K562 (cell line): ENCODE data around the gene PYDC1. TPM values are rescaled to one million over a fixed set of nuclear protein-coding genes. Genes with fewer than 3 reads are reported as not detected.
A peak's percentile ranks its signal among the peaks of the same experiment; 100 is the strongest.

Experiments
- CBX2 ChIP-seq: fragments of 200-600 bp; sonication (generic); IDR thresholded peaks from one replicate; pipeline ENCODE4 v1.6.1; 2012; ENCODE audit warnings: mild to moderate bottlenecking, low read length, inconsistent platforms; ENCODE audit not compliant: insufficient read depth, poor library complexity, severe bottlenecking
- KDM5B ChIP-seq: fragments of 200-600 bp; sonication (generic); IDR thresholded peaks from 2 replicates; pipeline ENCODE4 v1.6.1; 2012; ENCODE audit warnings: low read depth, mild to moderate bottlenecking, moderate library complexity, low read length, control low read depth, inconsistent platforms; ENCODE audit not compliant: insufficient replicate concordance
- KHSRP ChIP-seq: fragments of 450-650 bp; IDR thresholded peaks from 2 replicates; pipeline ENCODE4 v1.6.1; 2017
- KLF6 ChIP-seq: fragments of 250-450 bp; sonication (Bioruptor Pico); IDR thresholded peaks from 2 replicates; pipeline ENCODE4 v1.4.0; 2020; ENCODE audit warnings: mild to moderate bottlenecking, moderate library complexity, borderline replicate concordance
- LARP7 ChIP-seq: fragments of 450-650 bp; IDR thresholded peaks from 2 replicates; pipeline ENCODE4 v1.6.1; 2016
- NONO ChIP-seq, 2 experiments: fragments of 200-400 bp in 1 of 2; fragments of 450-650 bp in 1 of 2; formaldehyde crosslinking in 1 of 2; IDR thresholded peaks; 2 replicates each; pipeline ENCODE4 v1.6.1; 2017; ENCODE audit warnings: low read depth in 2 of 2, mild to moderate bottlenecking in 2 of 2, moderate library complexity in 2 of 2, low read length in 1 of 2
- SIRT6 ChIP-seq: IDR thresholded peaks from one replicate; pipeline ENCODE4 v1.6.1; 2012; ENCODE audit warnings: low read depth, mild to moderate bottlenecking, control low read depth, inconsistent platforms, low read length, moderate library complexity
- SOX6 ChIP-seq: fragments of 450-650 bp; IDR thresholded peaks from 2 replicates; pipeline ENCODE4 v1.6.1; 2014; ENCODE audit warnings: mild to moderate bottlenecking
- ZBTB1 ChIP-seq: sonication (generic); formaldehyde crosslinking; IDR thresholded peaks from 2 replicates; pipeline ENCODE4 v1.8.1; 2023; ENCODE audit warnings: missing genetic modification reagents, low read depth, mild to moderate bottlenecking, borderline replicate concordance
- ZBTB7A ChIP-seq: IDR thresholded peaks from 2 replicates; pipeline ENCODE4 v1.6.1; 2011; ENCODE audit warnings: low read depth, mild to moderate bottlenecking, low read length, moderate library complexity, borderline replicate concordance; ENCODE audit not compliant: control insufficient read depth
- polyA plus RNA-seq, 8 experiments: library from polyadenylated mRNA; depleted of rRNA in 4 of 8; stranded (reverse) in 5 of 8; unstranded in 3 of 8; fragments of >200 nt; fragmentation: Nextera tagmentation in 2 of 8; fragmentation: Illumina TruSeq in 1 of 8; extraction: Ambion mirVana in 2 of 8; extraction: Trizol in 1 of 8; gene quantifications; 2 replicates each; pipeline versions ENCODE4 v1.2.1 to v1.2.3, GENCODE V29; 2011 to 2014; ENCODE audit warnings: inconsistent platforms in 1 of 8, missing spikeins in 1 of 8
- total RNA-seq, 7 experiments: library from RNA; depleted of rRNA in 6 of 7; stranded (reverse); fragments of >200 nt in 6 of 7; fragmentation: Illumina TruSeq in 2 of 7; extraction: Trizol in 2 of 7; gene quantifications; 2 replicates each; pipeline versions ENCODE4 v1.2.1 to v1.2.3, GENCODE V29; 2011 to 2021; ENCODE audit warnings: low replicate concordance in 1 of 7
- TF ChIP-seq, protein P1 (sequence below): sonication (generic); formaldehyde crosslinking; IDR thresholded peaks from 2 replicates; pipeline ENCODE4 v1.8.1; 2023; ENCODE audit warnings: mild to moderate bottlenecking, missing genetic modification reagents
- TF ChIP-seq, protein P2 (sequence below): fragments of 200-600 bp; sonication (generic); IDR thresholded peaks from one replicate; pipeline ENCODE4 v1.6.1; 2012; ENCODE audit warnings: mild to moderate bottlenecking, low read depth, low read length, inconsistent platforms

The PYDC1 gene
- total and polyA plus RNA-seq, 9 of the 15 experiments (the other 6 are each of a cell fraction or from before 2014, with no cell fraction given): not detected

DNA sequence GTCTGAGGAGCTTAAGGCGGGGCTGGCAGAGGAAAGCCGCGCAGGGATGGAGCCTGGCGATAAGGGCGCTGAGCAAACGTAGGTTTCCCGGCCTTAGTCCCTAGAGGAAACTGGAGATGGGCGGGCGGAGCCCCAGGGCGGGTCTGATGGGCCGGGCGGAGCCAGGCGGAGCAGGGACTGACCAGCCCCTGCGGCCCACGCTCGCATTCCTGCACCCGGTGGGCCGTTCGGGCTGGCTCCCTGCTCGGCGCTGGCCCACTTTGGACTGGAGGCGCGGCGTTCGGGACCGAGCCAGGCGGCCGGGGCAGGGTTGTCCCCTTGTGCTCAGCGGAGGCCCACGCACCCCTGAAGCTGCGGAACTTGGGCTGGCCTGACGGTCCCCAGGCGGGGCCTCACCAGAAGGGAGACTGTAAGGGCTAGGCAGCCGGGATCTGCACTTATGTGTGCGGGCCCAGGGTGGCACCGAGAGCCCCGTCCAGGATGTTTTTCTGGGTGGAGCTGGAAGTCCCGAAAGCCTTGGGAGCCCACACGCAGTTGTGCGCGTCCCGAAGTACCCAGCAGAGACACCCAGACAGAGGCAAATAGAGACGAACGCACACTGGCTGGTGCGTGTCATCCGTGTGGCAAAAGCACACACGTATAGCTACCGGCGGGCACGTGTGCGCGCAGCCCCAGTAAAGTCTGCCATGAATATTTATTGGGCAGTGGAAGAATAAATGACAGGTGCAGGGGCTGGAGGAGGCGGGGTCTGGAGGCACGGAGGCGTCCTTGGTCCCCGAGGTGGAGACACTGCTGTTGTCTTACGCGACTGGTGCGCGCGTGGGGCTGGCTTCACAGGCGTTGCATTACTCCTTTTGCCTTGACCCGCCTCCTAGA is 1.4 kb downstream of the PYDC1 start (continued):
- TF ChIP-seq KDM5B (peak; percentile 57), ZBTB1 (CRISPR knock-in tag) (no peak), CBX2 (no peak), KHSRP (no peak), NONO (IDR thresholded peaks at IDR 0.05; ENCODE audit: low read depth in 2 of 2, low read length in 1 of 2) (peak in 1 of 2 experiments; percentile 94; a peak in 2 of 4 replicates), SIRT6 (no peak), LARP7 (no peak), ZBTB7A (peak; percentile 44; the same call in 1 of the 2 replicates), KLF6 (CRISPR knock-in tag) (peak; percentile 13; the same call in 1 of the 2 replicates), SOX6 (no peak; the same call in 1 of the 2 replicates)
- TF ChIP-seq, protein P1, sequence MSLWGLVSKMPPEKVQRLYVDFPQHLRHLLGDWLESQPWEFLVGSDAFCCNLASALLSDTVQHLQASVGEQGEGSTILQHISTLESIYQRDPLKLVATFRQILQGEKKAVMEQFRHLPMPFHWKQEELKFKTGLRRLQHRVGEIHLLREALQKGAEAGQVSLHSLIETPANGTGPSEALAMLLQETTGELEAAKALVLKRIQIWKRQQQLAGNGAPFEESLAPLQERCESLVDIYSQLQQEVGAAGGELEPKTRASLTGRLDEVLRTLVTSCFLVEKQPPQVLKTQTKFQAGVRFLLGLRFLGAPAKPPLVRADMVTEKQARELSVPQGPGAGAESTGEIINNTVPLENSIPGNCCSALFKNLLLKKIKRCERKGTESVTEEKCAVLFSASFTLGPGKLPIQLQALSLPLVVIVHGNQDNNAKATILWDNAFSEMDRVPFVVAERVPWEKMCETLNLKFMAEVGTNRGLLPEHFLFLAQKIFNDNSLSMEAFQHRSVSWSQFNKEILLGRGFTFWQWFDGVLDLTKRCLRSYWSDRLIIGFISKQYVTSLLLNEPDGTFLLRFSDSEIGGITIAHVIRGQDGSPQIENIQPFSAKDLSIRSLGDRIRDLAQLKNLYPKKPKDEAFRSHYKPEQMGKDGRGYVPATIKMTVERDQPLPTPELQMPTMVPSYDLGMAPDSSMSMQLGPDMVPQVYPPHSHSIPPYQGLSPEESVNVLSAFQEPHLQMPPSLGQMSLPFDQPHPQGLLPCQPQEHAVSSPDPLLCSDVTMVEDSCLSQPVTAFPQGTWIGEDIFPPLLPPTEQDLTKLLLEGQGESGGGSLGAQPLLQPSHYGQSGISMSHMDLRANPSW (CRISPR knock-in tag): no peak
- TF ChIP-seq, protein P2, sequence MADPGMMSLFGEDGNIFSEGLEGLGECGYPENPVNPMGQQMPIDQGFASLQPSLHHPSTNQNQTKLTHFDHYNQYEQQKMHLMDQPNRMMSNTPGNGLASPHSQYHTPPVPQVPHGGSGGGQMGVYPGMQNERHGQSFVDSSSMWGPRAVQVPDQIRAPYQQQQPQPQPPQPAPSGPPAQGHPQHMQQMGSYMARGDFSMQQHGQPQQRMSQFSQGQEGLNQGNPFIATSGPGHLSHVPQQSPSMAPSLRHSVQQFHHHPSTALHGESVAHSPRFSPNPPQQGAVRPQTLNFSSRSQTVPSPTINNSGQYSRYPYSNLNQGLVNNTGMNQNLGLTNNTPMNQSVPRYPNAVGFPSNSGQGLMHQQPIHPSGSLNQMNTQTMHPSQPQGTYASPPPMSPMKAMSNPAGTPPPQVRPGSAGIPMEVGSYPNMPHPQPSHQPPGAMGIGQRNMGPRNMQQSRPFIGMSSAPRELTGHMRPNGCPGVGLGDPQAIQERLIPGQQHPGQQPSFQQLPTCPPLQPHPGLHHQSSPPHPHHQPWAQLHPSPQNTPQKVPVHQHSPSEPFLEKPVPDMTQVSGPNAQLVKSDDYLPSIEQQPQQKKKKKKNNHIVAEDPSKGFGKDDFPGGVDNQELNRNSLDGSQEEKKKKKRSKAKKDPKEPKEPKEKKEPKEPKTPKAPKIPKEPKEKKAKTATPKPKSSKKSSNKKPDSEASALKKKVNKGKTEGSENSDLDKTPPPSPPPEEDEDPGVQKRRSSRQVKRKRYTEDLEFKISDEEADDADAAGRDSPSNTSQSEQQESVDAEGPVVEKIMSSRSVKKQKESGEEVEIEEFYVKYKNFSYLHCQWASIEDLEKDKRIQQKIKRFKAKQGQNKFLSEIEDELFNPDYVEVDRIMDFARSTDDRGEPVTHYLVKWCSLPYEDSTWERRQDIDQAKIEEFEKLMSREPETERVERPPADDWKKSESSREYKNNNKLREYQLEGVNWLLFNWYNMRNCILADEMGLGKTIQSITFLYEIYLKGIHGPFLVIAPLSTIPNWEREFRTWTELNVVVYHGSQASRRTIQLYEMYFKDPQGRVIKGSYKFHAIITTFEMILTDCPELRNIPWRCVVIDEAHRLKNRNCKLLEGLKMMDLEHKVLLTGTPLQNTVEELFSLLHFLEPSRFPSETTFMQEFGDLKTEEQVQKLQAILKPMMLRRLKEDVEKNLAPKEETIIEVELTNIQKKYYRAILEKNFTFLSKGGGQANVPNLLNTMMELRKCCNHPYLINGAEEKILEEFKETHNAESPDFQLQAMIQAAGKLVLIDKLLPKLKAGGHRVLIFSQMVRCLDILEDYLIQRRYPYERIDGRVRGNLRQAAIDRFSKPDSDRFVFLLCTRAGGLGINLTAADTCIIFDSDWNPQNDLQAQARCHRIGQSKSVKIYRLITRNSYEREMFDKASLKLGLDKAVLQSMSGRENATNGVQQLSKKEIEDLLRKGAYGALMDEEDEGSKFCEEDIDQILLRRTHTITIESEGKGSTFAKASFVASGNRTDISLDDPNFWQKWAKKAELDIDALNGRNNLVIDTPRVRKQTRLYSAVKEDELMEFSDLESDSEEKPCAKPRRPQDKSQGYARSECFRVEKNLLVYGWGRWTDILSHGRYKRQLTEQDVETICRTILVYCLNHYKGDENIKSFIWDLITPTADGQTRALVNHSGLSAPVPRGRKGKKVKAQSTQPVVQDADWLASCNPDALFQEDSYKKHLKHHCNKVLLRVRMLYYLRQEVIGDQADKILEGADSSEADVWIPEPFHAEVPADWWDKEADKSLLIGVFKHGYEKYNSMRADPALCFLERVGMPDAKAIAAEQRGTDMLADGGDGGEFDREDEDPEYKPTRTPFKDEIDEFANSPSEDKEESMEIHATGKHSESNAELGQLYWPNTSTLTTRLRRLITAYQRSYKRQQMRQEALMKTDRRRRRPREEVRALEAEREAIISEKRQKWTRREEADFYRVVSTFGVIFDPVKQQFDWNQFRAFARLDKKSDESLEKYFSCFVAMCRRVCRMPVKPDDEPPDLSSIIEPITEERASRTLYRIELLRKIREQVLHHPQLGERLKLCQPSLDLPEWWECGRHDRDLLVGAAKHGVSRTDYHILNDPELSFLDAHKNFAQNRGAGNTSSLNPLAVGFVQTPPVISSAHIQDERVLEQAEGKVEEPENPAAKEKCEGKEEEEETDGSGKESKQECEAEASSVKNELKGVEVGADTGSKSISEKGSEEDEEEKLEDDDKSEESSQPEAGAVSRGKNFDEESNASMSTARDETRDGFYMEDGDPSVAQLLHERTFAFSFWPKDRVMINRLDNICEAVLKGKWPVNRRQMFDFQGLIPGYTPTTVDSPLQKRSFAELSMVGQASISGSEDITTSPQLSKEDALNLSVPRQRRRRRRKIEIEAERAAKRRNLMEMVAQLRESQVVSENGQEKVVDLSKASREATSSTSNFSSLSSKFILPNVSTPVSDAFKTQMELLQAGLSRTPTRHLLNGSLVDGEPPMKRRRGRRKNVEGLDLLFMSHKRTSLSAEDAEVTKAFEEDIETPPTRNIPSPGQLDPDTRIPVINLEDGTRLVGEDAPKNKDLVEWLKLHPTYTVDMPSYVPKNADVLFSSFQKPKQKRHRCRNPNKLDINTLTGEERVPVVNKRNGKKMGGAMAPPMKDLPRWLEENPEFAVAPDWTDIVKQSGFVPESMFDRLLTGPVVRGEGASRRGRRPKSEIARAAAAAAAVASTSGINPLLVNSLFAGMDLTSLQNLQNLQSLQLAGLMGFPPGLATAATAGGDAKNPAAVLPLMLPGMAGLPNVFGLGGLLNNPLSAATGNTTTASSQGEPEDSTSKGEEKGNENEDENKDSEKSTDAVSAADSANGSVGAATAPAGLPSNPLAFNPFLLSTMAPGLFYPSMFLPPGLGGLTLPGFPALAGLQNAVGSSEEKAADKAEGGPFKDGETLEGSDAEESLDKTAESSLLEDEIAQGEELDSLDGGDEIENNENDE: no peak
